Caco-2 (cell line): ENCODE results near the gene GPT2. TPM values are rescaled to one million over a fixed set of nuclear protein-coding genes. Genes with fewer than 3 reads are reported as not detected.
"Not testable (repeated sequence)": the region's sequence is repeated elsewhere in the genome, so short reads cannot be mapped to it uniquely, and the experiment has no call there.

ENCODE experiments used
- BruUV-seq: library from RNA; stranded (reverse); fragments of 400-500 nt; replicated peaks from 2 replicates; lab custom pipeline; 2021; lab: Mats Ljungman, UMichigan
- CTCF ChIA-PET: fragments of 300-600 bp; sonication (Branson Sonifier 250); formaldehyde crosslinking; loops from one replicate; lab custom pipeline; 2022; ENCODE audit warnings: antibody characterized with exemption; lab: Charles Lee
- POLR2A ChIA-PET: fragments of 300-600 bp; sonication (Branson Sonifier 250); formaldehyde crosslinking; loops from one replicate; lab custom pipeline; 2022; ENCODE audit warnings: antibody characterized with exemption; lab: Charles Lee
- DNase-seq, 2 experiments: peaks; one replicate each; pipeline versions ENCODE4 v3.0.0 to v3.0.0-alpha.2; 2020 to 2022
- H3K27me3 ChIP-seq: replicated peaks from 2 replicates; pipeline ENCODE4 v1.6.0; 2011; ENCODE audit warnings: low read length; ENCODE audit not compliant: control insufficient read depth, insufficient read depth
- H3K36me3 ChIP-seq: 2 replicates; pipeline ENCODE4 v1.5.1; 2011; ENCODE audit warnings: low read length; ENCODE audit not compliant: control insufficient read depth, insufficient read depth
- H3K4me1 ChIP-seq: fragments of 250-450 bp; sonication (Bioruptor Pico); 2 replicates; pipeline ENCODE4 v1.5.1; 2020; ENCODE audit warnings: mild to moderate bottlenecking
- H3K4me3 ChIP-seq: 2 replicates; pipeline ENCODE4 v1.5.1; 2011; ENCODE audit warnings: low read depth, mild to moderate bottlenecking, control low read depth, low read length
- H3K9me3 ChIP-seq: fragments of 250-450 bp; sonication (Bioruptor Pico); 2 replicates; pipeline ENCODE4 v1.5.1; 2020; ENCODE audit warnings: mild to moderate bottlenecking, moderate library complexity
- H3K27ac Mint-ChIP-seq: one replicate; pipeline ENCODE4 v1.8.0; 2022; ENCODE audit warnings: mixed read lengths; ENCODE audit not compliant: unreplicated experiment
- H3K27me3 Mint-ChIP-seq: one replicate; pipeline ENCODE4 v1.8.0; 2022; ENCODE audit warnings: mixed read lengths; ENCODE audit not compliant: insufficient read depth, unreplicated experiment
- H3K36me3 Mint-ChIP-seq: one replicate; pipeline ENCODE4 v1.8.0; 2022; ENCODE audit warnings: mild to moderate bottlenecking, mixed read lengths; ENCODE audit not compliant: insufficient read depth, unreplicated experiment
- H3K4me1 Mint-ChIP-seq: one replicate; pipeline ENCODE4 v1.8.0; 2022; ENCODE audit warnings: low read depth, mixed read lengths; ENCODE audit not compliant: unreplicated experiment
- H3K4me3 Mint-ChIP-seq: one replicate; pipeline ENCODE4 v1.8.0; 2022; ENCODE audit warnings: mild to moderate bottlenecking, moderate library complexity, mixed read lengths; ENCODE audit not compliant: unreplicated experiment
- H3K9me3 Mint-ChIP-seq: one replicate; pipeline ENCODE4 v1.8.0; 2022; ENCODE audit warnings: mixed read lengths; ENCODE audit not compliant: unreplicated experiment
- CTCF ChIP-seq, 2 experiments: fragments of 200-600 bp in 1 of 2; IDR thresholded peaks; 1 replicate in 1 of 2; 2 replicates in 1 of 2; pipeline versions ENCODE4 v1.5.1 to v1.8.0; 2011 to 2022; ENCODE audit warnings: antibody characterized with exemption in 1 of 2, control low read depth in 1 of 2, inconsistent platforms in 1 of 2, low read depth in 1 of 2, low read length in 1 of 2, mild to moderate bottlenecking in 1 of 2, moderate library complexity in 1 of 2; ENCODE audit not compliant: insufficient read depth in 1 of 2, severe bottlenecking in 1 of 2, unreplicated experiment in 1 of 2
- intact Hi-C: fragments of 100-400 bp; cut with micrococcal nuclease; formaldehyde crosslinking; loops from one replicate; pipeline ENCODE4 v1.10.0; 2022; ENCODE audit not compliant: unreplicated experiment
- total RNA-seq: library from RNA; stranded (reverse); gene quantifications from 2 replicates; pipeline ENCODE4 v1.2.3, GENCODE V29; 2022

Gene GPT2
- total RNA-seq, 1 experiment from 2014 or later, result 128 TPM

GRCh38 chr16:46866286-46866685, 17.9 kb upstream of the GPT2 start:
- Histone ChIP-seq H3K9me3 (no peaks in the 10 kb centered on the region), H3K27me3 (no peaks in the 10 kb centered on the region), H3K36me3 (no peaks in the 10 kb centered on the region), H3K4me3 (no peak overlapping the region), H3K4me1 (peaks cover 7% of the 10 kb centered on the region)
- H3K36me3 Mint-ChIP-seq, result no peaks in the 10 kb centered on the region
- no peaks in the 10 kb centered on the region for H3K27me3 Mint-ChIP-seq
- DNase-seq, result no peak
- no TSS peak for BruUV-seq
- intact Hi-C loops, result no loop called here
- ChIA-PET POLR2A (no interaction called here), CTCF (no interaction called here)
- TF ChIP-seq CTCF (IDR thresholded peaks at IDR 0.05; ENCODE audit: insufficient read depth in 1 of 2, low read depth in 1 of 2, low read length in 1 of 2, severe bottlenecking in 1 of 2, unreplicated experiment in 1 of 2), result no peak
- H3K4me1 Mint-ChIP-seq, result peaks cover 8% of the 10 kb centered on the region
- H3K4me3 Mint-ChIP-seq, result no peak overlapping the region
- no peak overlapping the region for H3K27ac Mint-ChIP-seq
- no peaks in the 10 kb centered on the region for H3K9me3 Mint-ChIP-seq

DNA sequence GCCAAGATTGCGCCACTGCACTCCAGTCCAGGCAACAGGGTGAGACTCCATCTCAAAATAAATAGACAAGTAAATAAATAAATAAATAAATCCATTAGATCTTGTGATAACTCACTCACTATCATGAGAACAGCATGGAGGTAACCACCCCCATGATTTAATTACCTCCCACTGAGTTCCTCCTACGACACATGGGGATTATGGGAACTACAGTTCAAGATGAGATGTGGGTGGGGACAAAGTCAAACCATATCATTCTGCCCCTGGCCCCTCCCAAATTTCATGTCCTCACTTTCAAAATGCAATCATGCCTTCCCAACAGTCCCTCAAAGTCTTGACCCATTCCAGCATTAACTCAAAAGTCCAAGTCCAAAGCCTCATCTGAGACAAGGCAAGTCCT, 16.7 kb upstream of the GPT2 start:
- intact Hi-C loops, CTCF ChIA-PET, H3K36me3 ChIP-seq, DNase-seq, H3K27me3 ChIP-seq, H3K4me3 ChIP-seq, H3K9me3 ChIP-seq, H3K36me3 Mint-ChIP-seq, BruUV-seq, H3K9me3 Mint-ChIP-seq, H3K27ac Mint-ChIP-seq, H3K27me3 Mint-ChIP-seq, H3K4me3 Mint-ChIP-seq, POLR2A ChIA-PET, H3K4me1 ChIP-seq: not testable (repeated sequence)
- peaks cover 15% of the 10 kb centered on the region for H3K4me1 Mint-ChIP-seq

GRCh38 chr16:46868891-46869290, 15.3 kb upstream of the GPT2 start:
- POLR2A ChIA-PET, DNase-seq, BruUV-seq: not testable (repeated sequence)

DNA sequence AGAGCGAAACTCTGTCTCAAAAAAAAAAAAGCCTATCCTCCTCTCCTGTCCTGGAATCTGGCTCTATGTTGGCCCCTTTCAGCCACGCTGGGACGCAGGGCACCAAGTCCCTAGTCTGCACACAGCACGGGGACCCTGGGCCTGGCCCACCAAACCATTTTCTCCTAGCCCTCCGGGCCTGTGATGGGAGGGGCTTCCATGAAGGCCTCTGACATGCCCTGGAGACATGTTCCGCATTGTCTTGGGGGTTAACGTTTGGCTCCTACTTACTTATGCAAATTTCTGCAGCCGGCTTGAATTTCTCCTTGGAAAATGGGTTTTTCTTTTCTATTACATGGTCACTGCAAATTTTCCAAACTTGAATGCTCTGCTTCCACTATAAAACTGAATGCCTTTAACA, 12.6 kb upstream of the GPT2 start:
- BruUV-seq, result no TSS peak
- Mint-ChIP-seq H3K4me3 (no peak overlapping the region), H3K9me3 (no peaks in the 10 kb centered on the region), H3K4me1 (peaks cover 19% of the 10 kb centered on the region), H3K27ac (no peak overlapping the region), H3K27me3 (no peaks in the 10 kb centered on the region), H3K36me3 (no peaks in the 10 kb centered on the region)
- TF ChIP-seq CTCF (IDR thresholded peaks at IDR 0.05; ENCODE audit: insufficient read depth in 1 of 2, low read depth in 1 of 2, low read length in 1 of 2, severe bottlenecking in 1 of 2, unreplicated experiment in 1 of 2), result no peak
- Histone ChIP-seq H3K9me3 (no peaks in the 10 kb centered on the region), H3K27me3 (no peaks in the 10 kb centered on the region), H3K4me1 (peaks cover 20% of the 10 kb centered on the region), H3K36me3 (no peaks in the 10 kb centered on the region), H3K4me3 (no peak overlapping the region)
- no peak for DNase-seq
- ChIA-PET POLR2A (interaction anchor here (0.7 kb wide), 1 partner anchor 82 kb away, joined by 3 read pairs; no protein-coding TSS in a partner anchor), CTCF (no interaction called here)
- intact Hi-C loops, result no loop called here

More at GRCh38 chr16:46868891-46869290, 15.3 kb upstream of the GPT2 start:
- H3K9me3 ChIP-seq, H3K36me3 Mint-ChIP-seq, H3K4me1 ChIP-seq, H3K4me3 ChIP-seq, H3K36me3 ChIP-seq, H3K27me3 ChIP-seq, H3K9me3 Mint-ChIP-seq, intact Hi-C loops, H3K27me3 Mint-ChIP-seq, H3K4me3 Mint-ChIP-seq, CTCF ChIA-PET, H3K27ac Mint-ChIP-seq: not testable (repeated sequence)
- H3K4me1 Mint-ChIP-seq, result peaks cover 15% of the 10 kb centered on the region
